Measurements from ENCODE around the gene TPSG1. TPM values are rescaled to one million over a fixed set of nuclear protein-coding genes. Genes with fewer than 3 reads are reported as not detected.

Gene TPSG1
- polyA plus RNA-seq, 2 donors = 0.10 to 0.15 TPM

DNA sequence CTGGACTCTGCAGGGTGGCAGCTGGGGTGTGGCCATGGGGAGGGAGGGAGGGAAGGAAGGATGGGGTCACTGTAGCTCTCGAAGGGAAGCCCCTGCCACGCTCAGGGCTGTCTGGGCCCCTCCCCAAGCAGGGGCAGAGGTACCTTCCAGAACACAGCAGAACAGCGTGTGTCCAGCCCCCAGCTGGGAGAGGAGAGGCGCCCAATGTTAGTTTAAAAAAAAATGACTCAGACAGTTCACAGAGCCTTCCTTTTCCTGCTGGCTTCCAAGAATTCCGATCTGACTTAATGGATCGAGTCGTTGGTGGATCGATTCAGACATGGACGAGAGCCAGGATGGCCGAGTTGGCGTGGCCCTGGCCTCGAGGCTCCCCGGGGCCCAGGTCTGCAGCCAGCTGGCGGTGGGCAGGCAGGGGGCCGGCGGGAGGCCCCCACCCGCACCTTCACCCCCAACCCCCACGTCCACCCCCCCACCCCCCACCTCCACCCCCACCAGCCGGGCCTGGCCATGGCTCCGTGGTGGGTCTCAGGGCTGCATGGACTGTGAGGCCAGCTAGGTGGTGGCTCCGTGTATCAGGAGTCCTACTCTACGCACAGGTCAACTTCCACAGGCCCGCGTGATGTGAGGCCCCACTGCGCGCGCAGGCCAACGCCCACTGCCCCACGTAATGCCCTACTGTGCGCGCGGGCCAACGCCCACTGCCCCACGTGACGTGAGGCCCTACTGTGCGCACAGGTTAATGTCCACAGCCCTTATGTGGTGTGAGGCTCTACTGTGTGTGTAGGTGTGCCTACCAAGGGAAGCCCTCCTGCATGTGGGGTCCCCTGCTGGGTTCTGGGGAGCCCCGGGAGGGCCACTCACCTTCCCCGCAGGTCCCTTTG, 50.4 kb downstream of the TPSG1 start:
- Histone ChIP-seq H3K4me1 (ENCODE audit: control insufficient read depth in 2 of 2, insufficient read depth in 2 of 2, low read length in 1 of 2) (no peaks in the 10 kb centered on the region), H3K9me3 (ENCODE audit: control insufficient read depth in 2 of 2, insufficient read depth in 1 of 2, low read depth in 1 of 2, low read length in 1 of 2) (no peaks in the 10 kb centered on the region), H3K36me3 (ENCODE audit: control insufficient read depth in 2 of 2, insufficient read depth in 2 of 2, low read length in 1 of 2) (no peaks in the 10 kb centered on the region), H3K27ac (ENCODE audit: low read depth in 2 of 2, low read length in 1 of 2) (no peak overlapping the region), H3K4me3 (ENCODE audit: low read depth in 1 of 2, low read length in 2 of 2) (no peak overlapping the region), H3K27me3 (ENCODE audit: control insufficient read depth in 1 of 2, insufficient read depth in 2 of 2, low read length in 2 of 2) (no peaks in the 10 kb centered on the region)
- 56 to 65% methylated on average over 33 to 38 of the region's 38 CpGs for WGBS, 2 donors

DNA sequence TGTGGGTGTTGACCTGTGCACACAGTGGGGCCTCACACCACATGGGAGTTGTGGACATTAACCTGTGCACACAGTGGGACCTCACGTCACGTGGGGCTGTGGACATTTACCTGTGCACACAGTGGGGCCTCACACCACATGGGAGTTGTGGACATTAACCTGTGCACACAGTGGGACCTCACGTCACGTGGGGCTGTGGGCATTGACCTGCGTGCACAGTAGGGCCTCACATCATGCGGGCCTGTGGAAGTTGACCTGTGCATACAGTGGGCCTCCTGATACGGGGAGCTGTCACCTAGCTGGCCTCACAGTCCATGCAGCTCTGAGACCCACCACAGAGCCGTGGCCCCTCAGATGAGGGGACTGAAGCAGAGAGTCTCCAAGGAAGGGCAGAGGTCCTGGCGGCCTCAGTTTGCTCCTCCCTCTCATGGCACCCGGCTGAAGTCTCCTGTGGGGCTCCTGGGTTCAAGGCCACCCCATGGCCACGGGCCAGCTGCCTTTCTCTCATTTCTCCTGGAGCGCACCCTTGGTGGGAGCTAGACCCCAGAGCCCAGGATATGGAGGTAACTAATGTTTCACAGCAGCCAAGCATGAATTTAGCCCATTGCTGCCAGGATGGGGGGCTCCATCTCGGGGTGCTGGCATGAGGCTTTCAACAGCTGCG, 51.1 kb downstream of the TPSG1 start:
- no peak overlapping the region for H3K4me3 ChIP-seq (ENCODE audit: low read depth in 1 of 2, low read length in 2 of 2)

DNA sequence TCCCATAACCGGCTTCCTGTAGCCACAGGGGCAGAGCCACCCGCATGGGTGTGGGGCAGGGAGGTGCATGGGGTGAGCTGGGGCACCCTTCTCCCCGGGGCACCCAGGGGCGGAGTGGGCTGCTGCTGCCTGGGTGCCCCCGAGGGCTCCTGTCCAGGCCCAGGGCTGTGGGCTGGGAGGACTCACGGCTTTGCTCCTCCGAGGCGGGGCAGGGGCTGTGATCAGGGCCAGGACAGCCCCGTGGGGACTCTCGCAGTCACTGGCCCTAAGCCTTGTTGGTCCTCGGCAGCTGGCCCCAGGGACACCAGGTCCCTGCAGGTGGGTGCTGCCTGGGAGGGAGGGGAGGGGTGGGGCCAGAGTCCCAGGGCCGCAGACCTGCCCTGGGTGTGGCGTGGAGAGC, 52.4 kb downstream of the TPSG1 start:
- H3K4me1 ChIP-seq (ENCODE audit: control insufficient read depth in 2 of 2, insufficient read depth in 2 of 2, low read length in 1 of 2) = peaks cover 2% of the 10 kb centered on the region in 2 donors
- H3K9me3 ChIP-seq (ENCODE audit: control insufficient read depth in 2 of 2, insufficient read depth in 1 of 2, low read depth in 1 of 2, low read length in 1 of 2) = no peaks in the 10 kb centered on the region
- 70 to 74% methylated on average over 13 of the region's 13 CpGs for WGBS, 2 donors
- no peak overlapping the region for H3K4me3 ChIP-seq (ENCODE audit: low read depth in 1 of 2, low read length in 2 of 2)
- H3K36me3 ChIP-seq (ENCODE audit: control insufficient read depth in 2 of 2, insufficient read depth in 2 of 2, low read length in 1 of 2) = no peaks in the 10 kb centered on the region
- H3K27ac ChIP-seq (ENCODE audit: low read depth in 2 of 2, low read length in 1 of 2) = peak overlapping the region in 1 of 2 donors; percentile 25
- H3K27me3 ChIP-seq (ENCODE audit: control insufficient read depth in 1 of 2, insufficient read depth in 2 of 2, low read length in 2 of 2) = no peaks in the 10 kb centered on the region

More for the DNA sequence above, 51.1 kb downstream of the TPSG1 start:
- no peaks in the 10 kb centered on the region for H3K27me3 ChIP-seq (ENCODE audit: control insufficient read depth in 1 of 2, insufficient read depth in 2 of 2, low read length in 2 of 2)
- H3K27ac ChIP-seq (ENCODE audit: low read depth in 2 of 2, low read length in 1 of 2) = no peak overlapping the region
- no peaks in the 10 kb centered on the region for H3K4me1 ChIP-seq (ENCODE audit: control insufficient read depth in 2 of 2, insufficient read depth in 2 of 2, low read length in 1 of 2)
- WGBS, 2 donors = 69 to 71% methylated on average over 14 of the region's 14 CpGs
- no peaks in the 10 kb centered on the region for H3K9me3 ChIP-seq (ENCODE audit: control insufficient read depth in 2 of 2, insufficient read depth in 1 of 2, low read depth in 1 of 2, low read length in 1 of 2)
- H3K36me3 ChIP-seq (ENCODE audit: control insufficient read depth in 2 of 2, insufficient read depth in 2 of 2, low read length in 1 of 2) = no peaks in the 10 kb centered on the region

DNA sequence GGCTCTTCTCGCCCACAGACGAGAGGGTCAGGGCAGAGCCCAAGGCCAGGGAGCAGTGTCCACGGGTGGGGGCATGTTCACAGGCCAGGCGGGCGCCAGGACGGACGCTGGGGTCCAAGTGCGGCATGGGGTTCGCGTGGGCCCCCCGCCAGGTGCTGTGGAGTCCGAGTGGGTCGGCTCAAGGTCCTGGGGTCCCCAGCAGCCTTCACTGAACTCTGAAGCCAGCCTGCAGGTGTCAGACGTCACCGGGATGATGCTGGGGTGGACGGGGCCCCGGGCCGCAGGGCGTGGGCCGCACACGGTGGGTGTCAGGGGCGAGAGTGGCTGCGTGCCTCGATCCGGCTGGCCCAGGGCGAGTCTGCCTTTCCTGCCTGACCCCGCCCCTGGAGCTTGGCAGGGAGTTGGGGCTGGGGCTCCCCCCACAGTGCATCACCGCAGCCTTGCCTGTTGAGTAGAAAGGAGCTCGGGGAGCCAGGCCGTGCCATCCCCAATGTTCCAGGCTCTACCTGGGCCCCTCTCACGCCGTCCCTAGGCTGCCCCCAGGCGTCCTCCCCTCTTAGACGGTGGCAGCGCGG, 53.1 kb downstream of the TPSG1 start:
- Histone ChIP-seq H3K4me1 (ENCODE audit: control insufficient read depth in 2 of 2, insufficient read depth in 2 of 2, low read length in 1 of 2) (peaks cover 2 to 4% of the 10 kb centered on the region in 2 donors), H3K27ac (ENCODE audit: low read depth in 2 of 2, low read length in 1 of 2) (peak overlapping the region; percentile 9 to 25), H3K9me3 (ENCODE audit: control insufficient read depth in 2 of 2, insufficient read depth in 1 of 2, low read depth in 1 of 2, low read length in 1 of 2) (no peaks in the 10 kb centered on the region), H3K36me3 (ENCODE audit: control insufficient read depth in 2 of 2, insufficient read depth in 2 of 2, low read length in 1 of 2) (no peaks in the 10 kb centered on the region), H3K4me3 (ENCODE audit: low read depth in 1 of 2, low read length in 2 of 2) (no peak overlapping the region), H3K27me3 (ENCODE audit: control insufficient read depth in 1 of 2, insufficient read depth in 2 of 2, low read length in 2 of 2) (no peaks in the 10 kb centered on the region)
- 66 to 77% methylated on average over 35 to 36 of the region's 36 CpGs for WGBS, 2 donors

Other genes with a start within 250 kb of the TPSG1 start
- under 1 TPM; 0.18 to 0.25 TPM for gene SOX8, start 243.5 kb downstream of the TPSG1 start, polyA plus RNA-seq
- gene SSTR5, start 152.5 kb downstream of the TPSG1 start, polyA plus RNA-seq = under 1 TPM in 1 of 2 donors, not detected in 1; 0.05 TPM
- not detected for gene C1QTNF8, start 129.0 kb downstream of the TPSG1 start, polyA plus RNA-seq
- 1 to 10 TPM; 6.4 to 6.5 TPM for gene CACNA1H, start 72.2 kb downstream of the TPSG1 start, polyA plus RNA-seq
- gene TPSB2, start 4.9 kb upstream of the TPSG1 start, polyA plus RNA-seq = 10 to 100 TPM in 1 of 2 donors, 1 to 10 TPM in 1; 5.7 to 37.8 TPM
- 10 to 100 TPM in 1 of 2 donors, 1 to 10 TPM in 1; 2.8 to 33.0 TPM for gene TPSAB1, start 15.4 kb upstream of the TPSG1 start, polyA plus RNA-seq
- gene TPSD1, start 30.8 kb upstream of the TPSG1 start, polyA plus RNA-seq = 1 to 10 TPM in 1 of 2 donors, under 1 TPM in 1; 0.83 to 1.5 TPM
- gene UBE2I, start 84.4 kb upstream of the TPSG1 start, polyA plus RNA-seq = 10 to 100 TPM; 35.4 to 56.9 TPM
- 1 to 10 TPM; 1.2 to 2.7 TPM for gene BAIAP3, start 108.4 kb upstream of the TPSG1 start, polyA plus RNA-seq
- 10 to 100 TPM; 31.4 to 53.0 TPM for gene TSR3, start 126.6 kb upstream of the TPSG1 start, polyA plus RNA-seq
- 10 to 100 TPM; 33.6 to 39.1 TPM for gene GNPTG, start 126.7 kb upstream of the TPSG1 start, polyA plus RNA-seq
- gene UNKL, start 189.4 kb upstream of the TPSG1 start, polyA plus RNA-seq = 1 to 10 TPM; 5.4 to 8.1 TPM
- gene UQCC4, start 195.5 kb upstream of the TPSG1 start, polyA plus RNA-seq = 10 to 100 TPM; 11.6 to 24.6 TPM
- not detected for gene PERCC1, start 205.8 kb upstream of the TPSG1 start, polyA plus RNA-seq
- under 1 TPM; 0.44 to 0.98 TPM for gene CCDC154, start 219.3 kb upstream of the TPSG1 start, polyA plus RNA-seq
- gene CLCN7, start 249.8 kb upstream of the TPSG1 start, polyA plus RNA-seq = 10 to 100 TPM; 18.7 to 33.1 TPM